ENCODE results near the gene GMPPA.

The GMPPA gene

GRCh38 chr2:219488149-219488843 lies 10.4 kb upstream of the GMPPA start:
- H3K4me3 ChIP-seq (ENCODE audit: low read depth, low read length), result no peak overlapping the region
- DNase-seq (ENCODE audit: low read depth), result no peak
- no peak for TF ChIP-seq CTCF (IDR thresholded peaks at IDR 0.05; ENCODE audit: control insufficient read depth, extremely low read depth, insufficient read depth)

GRCh38 chr2:219488844-219489194 lies 9.9 kb upstream of the GMPPA start:
- H3K4me3 ChIP-seq (ENCODE audit: low read depth, low read length), result no peak overlapping the region
- no peak for DNase-seq (ENCODE audit: low read depth)
- no peak for TF ChIP-seq CTCF (IDR thresholded peaks at IDR 0.05; ENCODE audit: control insufficient read depth, extremely low read depth, insufficient read depth)

- H3K4me3 ChIP-seq (ENCODE audit: low read depth, low read length), result no peak overlapping the region
- no peak for DNase-seq (ENCODE audit: low read depth)
- no peak for TF ChIP-seq CTCF (IDR thresholded peaks at IDR 0.05; ENCODE audit: control insufficient read depth, extremely low read depth, insufficient read depth)
Measured at GRCh38 chr2:219489315-219489714, 9.4 kb upstream of the GMPPA start.

- no peak for DNase-seq (ENCODE audit: low read depth)
- no peak overlapping the region for H3K4me3 ChIP-seq (ENCODE audit: low read depth, low read length)
- no peak for TF ChIP-seq CTCF (IDR thresholded peaks at IDR 0.05; ENCODE audit: control insufficient read depth, extremely low read depth, insufficient read depth)
Measured at GRCh38 chr2:219490186-219490585, 8.5 kb upstream of the GMPPA start.

- no peak overlapping the region for H3K4me3 ChIP-seq (ENCODE audit: low read depth, low read length)
- DNase-seq (ENCODE audit: low read depth), result no peak
- no peak for TF ChIP-seq CTCF (IDR thresholded peaks at IDR 0.05; ENCODE audit: control insufficient read depth, extremely low read depth, insufficient read depth)
Measured at GRCh38 chr2:219490600-219491130, 8.0 kb upstream of the GMPPA start.

- no peak for DNase-seq (ENCODE audit: low read depth)
- no peak for TF ChIP-seq CTCF (IDR thresholded peaks at IDR 0.05; ENCODE audit: control insufficient read depth, extremely low read depth, insufficient read depth)
- H3K4me3 ChIP-seq (ENCODE audit: low read depth, low read length), result no peak overlapping the region
Measured at GRCh38 chr2:219491278-219491963, 7.3 kb upstream of the GMPPA start.

Measured in LNCaP clone FGC (cell line).